ENCODE data around the gene PYURF. TPM values are rescaled to one million over a fixed set of nuclear protein-coding genes. Genes with fewer than 3 reads are reported as not detected.

Gene PYURF
- total RNA-seq, 1 donor from 2014 or later: 121 TPM

- TF ChIP-seq POLR2A (IDR thresholded peaks at IDR 0.05) (no peak), POLR2AphosphoS5 (IDR thresholded peaks at IDR 0.05; ENCODE audit: insufficient read depth in 1 of 2, low read depth in 1 of 2) (no peak), CTCF (IDR thresholded peaks at IDR 0.05) (no peak)
- Histone ChIP-seq H3K27ac (no peak overlapping the region), H3K9me3 (no peaks in the 10 kb centered on the region), H3K36me3 (no peaks in the 10 kb centered on the region), H3K4me1 (no peaks in the 10 kb centered on the region), H3K4me3 (no peak overlapping the region), H3K27me3 (no peaks in the 10 kb centered on the region)
- DNase-seq (ENCODE audit: extremely low spot score in 2 of 2): no peak
- intact Hi-C loops (cut with DNase I): loop anchor here (10.0 kb wide), 1 partner anchor 122 kb away; no protein-coding TSS in a partner anchor
These were observed 9.7 kb upstream of the PYURF start for GRCh38 chr4:88533088-88533790.

- Histone ChIP-seq H3K9me3 (no peaks in the 10 kb centered on the region), H3K27me3 (no peaks in the 10 kb centered on the region), H3K4me1 (peaks cover 2% of the 10 kb centered on the region), H3K27ac (no peak overlapping the region), H3K4me3 (no peak overlapping the region), H3K36me3 (no peaks in the 10 kb centered on the region)
- no peak for TF ChIP-seq POLR2A (IDR thresholded peaks at IDR 0.05)
- no peak for TF ChIP-seq CTCF (IDR thresholded peaks at IDR 0.05)
- no peak for TF ChIP-seq POLR2AphosphoS5 (IDR thresholded peaks at IDR 0.05; ENCODE audit: insufficient read depth in 1 of 2, low read depth in 1 of 2)
- DNase-seq (ENCODE audit: extremely low spot score in 2 of 2): no peak
- intact Hi-C loops (cut with DNase I): loop anchor here (10.0 kb wide), 1 partner anchor 123 kb away; no protein-coding TSS in a partner anchor
These were observed 8.0 kb upstream of the PYURF start for GRCh38 chr4:88531549-88531948.

GRCh38 chr4:88528861-88529260 lies 5.3 kb upstream of the PYURF start:
- H3K27me3 ChIP-seq: no peaks in the 10 kb centered on the region
- no peak overlapping the region for H3K27ac ChIP-seq
- H3K9me3 ChIP-seq: no peaks in the 10 kb centered on the region
- H3K4me3 ChIP-seq: no peak overlapping the region
- H3K36me3 ChIP-seq: no peaks in the 10 kb centered on the region
- TF ChIP-seq POLR2A (IDR thresholded peaks at IDR 0.05) (no peak), POLR2AphosphoS5 (IDR thresholded peaks at IDR 0.05; ENCODE audit: insufficient read depth in 1 of 2, low read depth in 1 of 2) (no peak), CTCF (IDR thresholded peaks at IDR 0.05) (no peak)
- H3K4me1 ChIP-seq: peaks cover 14% of the 10 kb centered on the region
- no peak for DNase-seq (ENCODE audit: extremely low spot score in 2 of 2)
- intact Hi-C loops (cut with DNase I): loop anchor here (10.0 kb wide), 1 partner anchor 296 kb away; no protein-coding TSS in a partner anchor

- Histone ChIP-seq H3K9me3 (no peaks in the 10 kb centered on the region), H3K36me3 (no peaks in the 10 kb centered on the region), H3K4me3 (no peak overlapping the region), H3K4me1 (peaks cover 18% of the 10 kb centered on the region), H3K27ac (no peak overlapping the region), H3K27me3 (no peaks in the 10 kb centered on the region)
- DNase-seq (ENCODE audit: extremely low spot score in 2 of 2): no peak
- intact Hi-C loops (cut with DNase I): loop anchor here (10.0 kb wide), 1 partner anchor 297 kb away; no protein-coding TSS in a partner anchor
- TF ChIP-seq POLR2A (IDR thresholded peaks at IDR 0.05) (no peak), CTCF (IDR thresholded peaks at IDR 0.05) (no peak)
These were observed 4.2 kb upstream of the PYURF start for GRCh38 chr4:88527787-88528186.

GRCh38 chr4:88526221-88526815 lies 2.7 kb upstream of the PYURF start:
- H3K4me1 ChIP-seq: peaks cover 32% of the 10 kb centered on the region
- intact Hi-C loops (cut with DNase I): loop anchor here (10.0 kb wide), 1 partner anchor 298 kb away; no protein-coding TSS in a partner anchor
- no peak for TF ChIP-seq POLR2A (IDR thresholded peaks at IDR 0.05)
- peak in 1 of 3 experiments; percentile 31 for TF ChIP-seq CTCF (IDR thresholded peaks at IDR 0.05)
- H3K4me3 ChIP-seq: no peak overlapping the region
- no peaks in the 10 kb centered on the region for H3K27me3 ChIP-seq
- H3K27ac ChIP-seq: no peak overlapping the region
- H3K36me3 ChIP-seq: peaks cover 0 to 4% of the 10 kb centered on the region in 2 donors
- H3K9me3 ChIP-seq: no peaks in the 10 kb centered on the region
- no peak for DNase-seq (ENCODE audit: extremely low spot score in 2 of 2)
